NCI-H1930 (cell line): ENCODE data around the gene MPI.
"Not testable (repeated sequence)": the region's sequence is repeated elsewhere in the genome, so short reads cannot be mapped to it uniquely, and the experiment has no call there.

Experiments used
- DNase-seq, 2 experiments: peaks; one replicate each; lab custom pipeline; 2025; lab: John Stamatoyannopoulos, UW

The MPI gene

GRCh38 chr15:74891469-74891868, 1.6 kb downstream of the MPI start:
- DNase-seq = no peak

- DNase-seq = no peak
Measured at GRCh38 chr15:74892313-74892712, 2.5 kb downstream of the MPI start.

- no peak for DNase-seq
Measured at GRCh38 chr15:74892931-74893330, 3.1 kb downstream of the MPI start.

- no peak for DNase-seq
Measured at GRCh38 chr15:74893627-74894026, 3.8 kb downstream of the MPI start.

- not testable (repeated sequence) for DNase-seq
Measured at GRCh38 chr15:74894383-74894782, 4.5 kb downstream of the MPI start.

- no peak for DNase-seq
Measured at GRCh38 chr15:74895830-74896229, 6.0 kb downstream of the MPI start.

GRCh38 chr15:74896316-74896715, 6.5 kb downstream of the MPI start:
- no peak for DNase-seq

GRCh38 chr15:74897300-74897701, 7.5 kb downstream of the MPI start:
- DNase-seq = no peak

GRCh38 chr15:74901612-74902063, 11.8 kb downstream of the MPI start:
- DNase-seq = no peak

GRCh38 chr15:74902295-74903075, 12.6 kb downstream of the MPI start:
- DNase-seq = no peak

- DNase-seq = no peak
Measured at GRCh38 chr15:74903676-74904075, 13.8 kb downstream of the MPI start.

- DNase-seq = no peak
Measured at GRCh38 chr15:74904190-74904805, 14.5 kb downstream of the MPI start.

- DNase-seq = no peak
Measured at GRCh38 chr15:74906067-74906449, 16.2 kb downstream of the MPI start.

GRCh38 chr15:74906450-74907162, 16.8 kb downstream of the MPI start, which contains the start of gene FAM219B:
FAM219B (minus strand) TSS chr15:74906851; CDS start chr15:74906800, 51 bp downstream.
- peak; percentile 71 to 83 for DNase-seq

GRCh38 chr15:74907163-74907870, 17.5 kb downstream of the MPI start:
- no peak for DNase-seq

GRCh38 chr15:74908635-74909034, 18.8 kb downstream of the MPI start:
- no peak for DNase-seq

GRCh38 chr15:74913041-74913440, 23.2 kb downstream of the MPI start:
- DNase-seq = no peak

- DNase-seq = not testable (repeated sequence)
Measured at GRCh38 chr15:74913799-74914198, 24.0 kb downstream of the MPI start.

- no peak for DNase-seq
Measured at GRCh38 chr15:74917676-74918075, 27.8 kb downstream of the MPI start.

GRCh38 chr15:74920456-74920855, 30.6 kb downstream of the MPI start:
- no peak for DNase-seq

GRCh38 chr15:74924525-74924924, 34.7 kb downstream of the MPI start:
- no peak for DNase-seq

GRCh38 chr15:74928771-74929198, 38.9 kb downstream of the MPI start:
- peak in 1 of 2 experiments; percentile 5 for DNase-seq
